ENCODE data around the gene IFNAR2. TPM values are rescaled to one million over a fixed set of nuclear protein-coding genes. Genes with fewer than 3 reads are reported as not detected.

The IFNAR2 gene
- total RNA-seq (18.2 and 19.9 TPM in 2 replicates), polyA plus RNA-seq (18.5 and 19.6 TPM in 2 replicates)

GRCh38 chr21:33229784-33230544 lies at the start of gene IFNAR2:
IFNAR2 (plus strand) TSS chr21:33229938; CDS start chr21:33241923, 11,985 bp downstream.
- H3K9me2 ChIP-seq (replicated peaks; ENCODE audit: insufficient read depth): no peaks in the 10 kb centered on the region
- H3K4me3 ChIP-seq: peak within 1 kb of the TSS; percentile 94
- no peaks in the 10 kb centered on the region for H3K9me3 ChIP-seq (ENCODE audit: low read depth)
- DNase-seq (ENCODE audit: low spot score): peak; percentile 91
- no peak for TF ChIP-seq EZH2 (IDR thresholded peaks at IDR 0.05; ENCODE audit: borderline replicate concordance)
- no peaks in the 10 kb centered on the region for H3K36me3 ChIP-seq (replicated peaks; ENCODE audit: insufficient read depth, low read depth)
- WGBS (ENCODE audit: low lambda C conversion rate, missing lambda C conversion rate): 1% methylated on average over 48 of the region's 95 CpGs
- H2AFZ ChIP-seq: peak within 1 kb of the TSS; percentile 99
- H3K79me2 ChIP-seq: peaks cover 48% of the 10 kb centered on the region
- no peaks in the 10 kb centered on the region for H3K27me3 ChIP-seq
- peaks cover 28% of the 10 kb centered on the region for H3K4me1 ChIP-seq (ENCODE audit: insufficient read depth)
- H4K20me1 ChIP-seq (ENCODE audit: insufficient read depth, poor library complexity, severe bottlenecking): no peaks in the 10 kb centered on the region
- peak within 1 kb of the TSS; percentile 99 for H3K27ac ChIP-seq
- peak within 1 kb of the TSS; percentile 92 for H3K4me2 ChIP-seq

- Histone ChIP-seq H4K20me1 (ENCODE audit: insufficient read depth, poor library complexity, severe bottlenecking) (no peaks in the 10 kb centered on the region), H3K79me2 (no peaks in the 10 kb centered on the region), H3K4me2 (no peak overlapping the region), H3K36me3 (replicated peaks; ENCODE audit: insufficient read depth, low read depth) (no peaks in the 10 kb centered on the region), H3K27ac (no peak overlapping the region), H3K9me3 (ENCODE audit: low read depth) (no peaks in the 10 kb centered on the region), H3K4me3 (no peak overlapping the region), H3K27me3 (peaks cover 6% of the 10 kb centered on the region), H3K9me2 (replicated peaks; ENCODE audit: insufficient read depth) (no peaks in the 10 kb centered on the region), H3K4me1 (ENCODE audit: insufficient read depth) (no peaks in the 10 kb centered on the region), H2AFZ (no peak overlapping the region)
- no peak for DNase-seq (ENCODE audit: low spot score)
- TF ChIP-seq EZH2phosphoT487 (IDR thresholded peaks at IDR 0.05; ENCODE audit: low read depth, severe bottlenecking, unreplicated experiment): no peak
- no peak for TF ChIP-seq EZH2 (IDR thresholded peaks at IDR 0.05; ENCODE audit: borderline replicate concordance)
- TF ChIP-seq CTCF (IDR thresholded peaks at IDR 0.05; ENCODE audit: poor library complexity): no peak
- WGBS (ENCODE audit: low lambda C conversion rate, missing lambda C conversion rate): 95% methylated on average over 6 of the region's 6 CpGs
These were observed 43.9 kb upstream of the IFNAR2 start for GRCh38 chr21:33185852-33186251.

GRCh38 chr21:33187276-33187675 lies 42.5 kb upstream of the IFNAR2 start:
- Histone ChIP-seq H3K36me3 (replicated peaks; ENCODE audit: insufficient read depth, low read depth) (no peaks in the 10 kb centered on the region), H3K9me2 (replicated peaks; ENCODE audit: insufficient read depth) (no peaks in the 10 kb centered on the region), H3K27me3 (peaks cover 6% of the 10 kb centered on the region), H3K27ac (no peak overlapping the region), H3K4me2 (no peak overlapping the region), H3K4me1 (ENCODE audit: insufficient read depth) (no peaks in the 10 kb centered on the region), H3K4me3 (no peak overlapping the region), H2AFZ (no peak overlapping the region), H3K9me3 (ENCODE audit: low read depth) (no peaks in the 10 kb centered on the region), H3K79me2 (no peaks in the 10 kb centered on the region), H4K20me1 (ENCODE audit: insufficient read depth, poor library complexity, severe bottlenecking) (no peaks in the 10 kb centered on the region)
- DNase-seq (ENCODE audit: low spot score): no peak
- WGBS (ENCODE audit: low lambda C conversion rate, missing lambda C conversion rate): 78% methylated on average over 4 of the region's 4 CpGs
- TF ChIP-seq EZH2 (IDR thresholded peaks at IDR 0.05; ENCODE audit: borderline replicate concordance) (no peak), EZH2phosphoT487 (IDR thresholded peaks at IDR 0.05; ENCODE audit: low read depth, severe bottlenecking, unreplicated experiment) (no peak), CTCF (IDR thresholded peaks at IDR 0.05; ENCODE audit: poor library complexity) (no peak)

- no peak for TF ChIP-seq EZH2 (IDR thresholded peaks at IDR 0.05; ENCODE audit: borderline replicate concordance)
- no peak for TF ChIP-seq EZH2phosphoT487 (IDR thresholded peaks at IDR 0.05; ENCODE audit: low read depth, severe bottlenecking, unreplicated experiment)
- no peak for TF ChIP-seq CTCF (IDR thresholded peaks at IDR 0.05; ENCODE audit: poor library complexity)
- WGBS (ENCODE audit: low lambda C conversion rate, missing lambda C conversion rate): 37% methylated on average over 4 of the region's 4 CpGs
These were observed 40.5 kb upstream of the IFNAR2 start for GRCh38 chr21:33189237-33189636.

More at GRCh38 chr21:33189237-33189636, 40.5 kb upstream of the IFNAR2 start:
- Histone ChIP-seq H4K20me1 (ENCODE audit: insufficient read depth, poor library complexity, severe bottlenecking) (no peaks in the 10 kb centered on the region), H3K4me3 (no peak overlapping the region), H3K9me3 (ENCODE audit: low read depth) (no peaks in the 10 kb centered on the region), H3K27me3 (peaks cover 6% of the 10 kb centered on the region), H3K27ac (no peak overlapping the region), H3K9me2 (replicated peaks; ENCODE audit: insufficient read depth) (no peaks in the 10 kb centered on the region), H3K36me3 (replicated peaks; ENCODE audit: insufficient read depth, low read depth) (no peaks in the 10 kb centered on the region), H3K4me1 (ENCODE audit: insufficient read depth) (no peaks in the 10 kb centered on the region), H3K79me2 (no peaks in the 10 kb centered on the region), H2AFZ (no peak overlapping the region), H3K4me2 (no peak overlapping the region)
- DNase-seq (ENCODE audit: low spot score): no peak

Data from hepatocyte (in vitro differentiated cells).